HCT116 (cell line): Measurements from ENCODE around the gene UGT1A7. TPM values are rescaled to one million over a fixed set of nuclear protein-coding genes. Genes with fewer than 3 reads are reported as not detected.
"Not testable (repeated sequence)": the region's sequence is repeated elsewhere in the genome, so short reads cannot be mapped to it uniquely, and the experiment has no call there.

Experiments
- ATAC-seq: fragments of 200-7000 bp; cut with Tn5 transposase; 2 replicates; pipeline ENCODE4 v1.9.1; 2020; ENCODE audit warnings: mild to moderate bottlenecking, moderate library complexity
- BruUV-seq: library from RNA; stranded (reverse); fragments of 400-500 nt; replicated peaks from 2 replicates; lab custom pipeline; 2021; lab: Mats Ljungman, UMichigan
- CTCF ChIA-PET: fragments of 300-600 bp; sonication (Branson Sonifier 250); formaldehyde crosslinking; loops from one replicate; lab custom pipeline; 2021; ENCODE audit warnings: antibody characterized with exemption; lab: Charles Lee
- POLR2A ChIA-PET: fragments of 300-600, 350-600 bp; sonication (Branson Sonifier 250); formaldehyde crosslinking; loops from one replicate; lab custom pipeline; 2021; ENCODE audit warnings: antibody characterized with exemption; lab: Charles Lee
- RAD21 ChIA-PET, 2 experiments: fragments of 300-600 bp; sonication (Branson Sonifier 250); formaldehyde crosslinking; loops; one replicate each; lab custom pipeline; 2023; ENCODE audit warnings: low total read pairs in 2 of 2; ENCODE audit not compliant: uncharacterized antibody in 2 of 2, unreplicated experiment in 2 of 2, low non-redundant PET in 1 of 2; lab: Charles Lee
- DNase-seq: peaks from one replicate; pipeline ENCODE4 v3.0.0-alpha.2; 2010; ENCODE audit warnings: low read depth, low spot score
- H2AFZ ChIP-seq: fragments of 200-600 bp; shearing (Covaris generic), sonication (generic); 2 replicates; pipeline ENCODE4 v1.6.1; 2017; ENCODE audit warnings: low read depth, mixed run types, mixed read lengths, antibody characterized with exemption, low read length; ENCODE audit not compliant: poor library complexity, severe bottlenecking
- H3K27ac ChIP-seq: 2 replicates; pipeline ENCODE4 v1.5.1; 2012; ENCODE audit warnings: low read depth, low read length
- H3K27me3 ChIP-seq: fragments of 200-600 bp; sonication (generic); 2 replicates; pipeline ENCODE4 v1.6.1; 2016; ENCODE audit warnings: mixed run types, low read length, mixed read lengths; ENCODE audit not compliant: insufficient read depth
- H3K36me3 ChIP-seq, 2 experiments: fragments of 200-500 bp in 1 of 2; fragments of 200-600 bp in 1 of 2; sonication (Bioruptor generic) in 1 of 2; sonication (generic) in 1 of 2; 2 replicates each; pipeline versions ENCODE4 v1.5.1 to v1.6.1; 2014 to 2016; ENCODE audit warnings: low read length in 2 of 2, inconsistent platforms in 1 of 2, mixed read lengths in 1 of 2, mixed run types in 1 of 2; ENCODE audit not compliant: insufficient read depth in 2 of 2, control insufficient read depth in 1 of 2
- H3K4me1 ChIP-seq, 2 experiments: fragments of 200-600 bp in 1 of 2; sonication (generic) in 1 of 2; 2 replicates each; pipeline versions ENCODE4 v1.5.1 to v1.6.1; 2012 to 2017; ENCODE audit warnings: low read length in 2 of 2, inconsistent platforms in 1 of 2, mild to moderate bottlenecking in 1 of 2, mixed read lengths in 1 of 2, mixed run types in 1 of 2, moderate library complexity in 1 of 2; ENCODE audit not compliant: insufficient read depth in 2 of 2, control insufficient read depth in 1 of 2
- H3K4me2 ChIP-seq: fragments of 200-600 bp; sonication (generic); 2 replicates; pipeline ENCODE4 v1.6.1; 2017; ENCODE audit warnings: mixed run types, low read length, mixed read lengths
- H3K4me3 ChIP-seq, 2 experiments: fragments of 200-600 bp in 1 of 2; sonication (generic) in 1 of 2; replicated peaks in 1 of 2; 2 replicates each; pipeline ENCODE4 v1.5.1; 2011 to 2016; ENCODE audit warnings: low read length in 2 of 2, control low read depth in 1 of 2, low read depth in 1 of 2, mild to moderate bottlenecking in 1 of 2, mixed read lengths in 1 of 2, mixed run types in 1 of 2
- H3K79me2 ChIP-seq: fragments of 200-600 bp; sonication (generic); 2 replicates; pipeline ENCODE4 v1.6.1; 2017; ENCODE audit warnings: mild to moderate bottlenecking, mixed run types, low read length, moderate library complexity, mixed read lengths; ENCODE audit not compliant: insufficient read depth
- H3K9ac ChIP-seq: fragments of 200-600 bp; sonication (generic); 2 replicates; pipeline ENCODE4 v1.6.1; 2016; ENCODE audit warnings: low read length, mixed read lengths
- H3K9me2 ChIP-seq: fragments of 200-600 bp; sonication (generic), shearing (Covaris generic); 2 replicates; pipeline ENCODE4 v1.6.1; 2017; ENCODE audit warnings: mixed run types, mild to moderate bottlenecking, moderate library complexity; ENCODE audit not compliant: insufficient read depth
- H3K9me3 ChIP-seq, 2 experiments: fragments of 200-500 bp in 1 of 2; fragments of 200-600 bp in 1 of 2; sonication (Bioruptor generic) in 1 of 2; sonication (generic) in 1 of 2; 2 replicates each; pipeline ENCODE4 v1.6.1; 2014 to 2017; ENCODE audit warnings: low read length in 2 of 2, mixed read lengths in 2 of 2, inconsistent platforms in 1 of 2, low read depth in 1 of 2, mild to moderate bottlenecking in 1 of 2, mixed run types in 1 of 2, moderate library complexity in 1 of 2; ENCODE audit not compliant: control insufficient read depth in 1 of 2, insufficient read depth in 1 of 2
- H4K20me1 ChIP-seq: fragments of 200-600 bp; sonication (generic), shearing (Covaris generic); 2 replicates; pipeline ENCODE4 v1.6.1; 2017; ENCODE audit warnings: mixed run types, mild to moderate bottlenecking, moderate library complexity; ENCODE audit not compliant: insufficient read depth
- ELF1 ChIP-seq: IDR thresholded peaks from 2 replicates; pipeline ENCODE4 v1.6.1; 2012; ENCODE audit warnings: low read depth, borderline replicate concordance
- EZH2 ChIP-seq: fragments of 200-600 bp; sonication (generic); IDR thresholded peaks from 2 replicates; pipeline ENCODE4 v1.6.1; 2017; ENCODE audit warnings: antibody characterized with exemption, mixed run types
- RAD21 ChIP-seq: IDR thresholded peaks from 2 replicates; pipeline ENCODE4 v1.6.1; 2012; ENCODE audit warnings: low read depth, mild to moderate bottlenecking
- ZBTB33 ChIP-seq: IDR thresholded peaks from 2 replicates; pipeline ENCODE4 v1.6.1; 2011; ENCODE audit warnings: mild to moderate bottlenecking, low read length, moderate library complexity; ENCODE audit not compliant: insufficient replicate concordance; ENCODE audit errors: extremely low read depth
- intact Hi-C: fragments of 100-400 bp; cut with micrococcal nuclease; formaldehyde crosslinking; loops from 2 replicates; pipeline ENCODE4 v1.10.0; 2022
- total RNA-seq: library from RNA; stranded (reverse); gene quantifications from one replicate; pipeline ENCODE4 v1.2.1, GENCODE V29; 2021; ENCODE audit not compliant: unreplicated experiment

Gene UGT1A7
- total RNA-seq, 1 experiment from 2014 or later: not detected

GRCh38 chr2:233636306-233636705 lies 45.4 kb upstream of the UGT1A7 start, which contains the start of gene UGT1A10:
UGT1A10 (plus strand) TSS chr2:233636448; CDS start chr2:233636523, 75 bp downstream.
- H3K4me2 ChIP-seq, H3K9me3 ChIP-seq, H3K4me1 ChIP-seq, RAD21 ChIA-PET, intact Hi-C loops, BruUV-seq, DNase-seq, H3K27ac ChIP-seq, H3K36me3 ChIP-seq, ATAC-seq, H3K79me2 ChIP-seq, H3K27me3 ChIP-seq, H3K9me2 ChIP-seq, H4K20me1 ChIP-seq, H2AFZ ChIP-seq, H3K9ac ChIP-seq, H3K4me3 ChIP-seq, CTCF ChIA-PET, POLR2A ChIA-PET: not testable (repeated sequence)

DNA sequence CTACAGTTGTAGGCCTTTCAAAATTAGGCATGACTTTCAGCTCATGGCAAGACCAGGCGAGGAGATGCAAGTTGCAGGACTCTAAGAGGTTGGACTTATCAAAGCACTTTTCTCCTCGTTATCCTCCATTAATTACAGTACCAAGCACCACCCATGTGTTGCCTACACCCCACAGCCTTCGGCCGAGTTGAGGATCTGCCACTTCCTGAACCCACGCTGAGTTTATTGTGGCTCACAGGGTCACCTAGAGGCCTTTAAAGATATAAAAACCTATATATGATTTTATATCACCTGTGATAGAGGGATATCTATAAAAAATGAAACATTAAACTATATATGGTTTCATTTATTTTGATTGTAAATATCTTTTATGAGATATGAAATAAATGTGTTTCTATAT lies 42.9 kb upstream of the UGT1A7 start:
- H3K36me3 ChIP-seq: no peaks in the 10 kb centered on the region
- CTCF ChIA-PET: no interaction called here
- peak overlapping the region; percentile 29 for H2AFZ ChIP-seq
- no peaks in the 10 kb centered on the region for H3K79me2 ChIP-seq
- intact Hi-C loops: no loop called here
- BruUV-seq: no TSS peak
- no peaks in the 10 kb centered on the region for H4K20me1 ChIP-seq
- H3K9ac ChIP-seq: no peak overlapping the region
- H3K9me2 ChIP-seq: no peaks in the 10 kb centered on the region
- no peaks in the 10 kb centered on the region for H3K9me3 ChIP-seq
- TF ChIP-seq RAD21 (0 out of 2 replicates have a peak, but pooled peaks have one; percentile 18), ELF1 (no peak), EZH2 (no peak), ZBTB33 (no peak)
- RAD21 ChIA-PET: no interaction called here
- H3K4me1 ChIP-seq: peaks cover 2 to 5% of the 10 kb centered on the region in 2 experiments; a peak in 3 of 4 replicates
- ATAC-seq (peak; percentile 64), DNase-seq (no peak)
- H3K4me2 ChIP-seq: no peak overlapping the region
- no peak overlapping the region for H3K27ac ChIP-seq
- no peak overlapping the region for H3K4me3 ChIP-seq
- POLR2A ChIA-PET: no interaction called here
- H3K27me3 ChIP-seq: no peaks in the 10 kb centered on the region
